Gastroesophageal sphincter (tissue), 4 donors: ENCODE results near the gene ZNF670. TPM values are rescaled to one million over a fixed set of nuclear protein-coding genes. Genes with fewer than 3 reads are reported as not detected.

ENCODE experiments used
- ATAC-seq: fragments of 150-250 bp; one replicate; pipeline ENCODE4 v1.9.1; 2016; ENCODE audit warnings: mild to moderate bottlenecking, moderate library complexity
- H3K27ac ChIP-seq, 4 donors: fragments of 200-600 bp; sonication (generic) in 3 of 4; 1 replicate in 3 of 4; 2 replicates in 1 of 4; pipeline ENCODE4 v1.5.1; 2016 to 2019
- H3K27me3 ChIP-seq: fragments of 200-600 bp; sonication (generic); one replicate; pipeline ENCODE4 v1.5.1; 2019
- H3K36me3 ChIP-seq, 2 donors: fragments of 200-600 bp; sonication (generic); one replicate each; pipeline ENCODE4 v1.5.1; 2019; ENCODE audit warnings: control low read depth in 1 of 2
- H3K4me1 ChIP-seq, 3 donors: fragments of 200-600 bp; sonication (generic); 1 replicate in 2 of 3; 2 replicates in 1 of 3; pipeline ENCODE4 v1.5.1; 2016 to 2019; ENCODE audit warnings: control low read depth in 2 of 3
- H3K4me3 ChIP-seq, 2 donors: fragments of 200-600 bp; sonication (generic); one replicate each; pipeline ENCODE4 v1.5.1; 2019; ENCODE audit warnings: mild to moderate bottlenecking in 1 of 2, moderate library complexity in 1 of 2
- H3K9me3 ChIP-seq, 3 donors: fragments of 200-600 bp; sonication (generic); one replicate each; pipeline ENCODE4 v1.5.1; 2017 to 2019; ENCODE audit warnings: control low read depth in 2 of 3
- CTCF ChIP-seq, 4 experiments: fragments of 200-600 bp in 2 of 4; fragments of 450-650 bp in 2 of 4; sonication (generic) in 1 of 4; IDR thresholded peaks; one replicate each; pipeline ENCODE4 v1.5.1; 2017 to 2019; ENCODE audit warnings: antibody characterized with exemption in 4 of 4, mild to moderate bottlenecking in 2 of 4, moderate library complexity in 2 of 4
- EP300 ChIP-seq: sonication (generic); formaldehyde crosslinking; IDR thresholded peaks from one replicate; pipeline ENCODE4 v1.6.1; 2017; ENCODE audit warnings: antibody characterized with exemption, mild to moderate bottlenecking
- POLR2A ChIP-seq, 2 donors: fragments of 450-650 bp; IDR thresholded peaks; one replicate each; pipeline ENCODE4 v1.6.1; 2017; ENCODE audit warnings: antibody characterized with exemption in 2 of 2, mild to moderate bottlenecking in 2 of 2, moderate library complexity in 1 of 2
- POLR2AphosphoS5 ChIP-seq: sonication (generic); formaldehyde crosslinking; IDR thresholded peaks from one replicate; pipeline ENCODE4 v1.6.1; 2017; ENCODE audit warnings: antibody characterized with exemption
- WGBS, 2 donors: methylation state at CpG; one replicate each; pipeline ENCODE4 v1.1.5; 2018; ENCODE audit warnings: low coverage in 1 of 2; 5-methylcytosine and 5-hydroxymethylcytosine counted together
- total RNA-seq, 4 donors: library from RNA; depleted of rRNA; stranded (reverse); fragments of >200 nt; gene quantifications; one replicate each; pipeline ENCODE4 v1.1.0, GENCODE V29; 2016

Gene ZNF670
- total RNA-seq, 4 donors from 2014 or later = 1.7 to 3.7 (median 3.3) TPM

DNA sequence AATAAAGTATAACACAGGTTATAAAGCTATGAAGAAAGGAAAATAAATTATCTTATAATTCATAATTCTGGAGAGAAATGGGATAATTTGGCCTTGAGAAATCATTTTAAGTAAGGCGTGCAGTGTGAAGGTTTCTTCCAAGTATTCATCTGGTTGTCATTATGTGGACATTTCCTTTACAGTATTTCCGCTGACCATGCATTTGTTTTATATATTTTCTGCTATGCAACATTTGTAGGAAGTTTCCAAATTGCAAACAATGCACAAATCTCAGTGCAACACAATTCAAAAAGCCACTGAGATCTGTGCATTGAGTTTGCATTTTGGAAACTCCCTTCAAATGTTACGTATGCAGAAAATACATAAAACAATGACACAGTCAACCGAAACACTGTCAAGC lies 17.8 kb downstream of the ZNF670 start:
- Histone ChIP-seq H3K4me3 (no peak overlapping the region), H3K27me3 (no peaks in the 10 kb centered on the region), H3K27ac (no peak overlapping the region), H3K36me3 (no peaks in the 10 kb centered on the region), H3K4me1 (no peaks in the 10 kb centered on the region), H3K9me3 (no peaks in the 10 kb centered on the region)
- 76 to 87% methylated on average over 4 of the region's 4 CpGs for WGBS, 2 donors
- no peak for ATAC-seq
- no peak for TF ChIP-seq POLR2A (IDR thresholded peaks at IDR 0.05)

GRCh38 chr1:247056071-247056470 lies 22.5 kb downstream of the ZNF670 start:
- Histone ChIP-seq H3K27ac (no peak overlapping the region), H3K9me3 (peaks cover 0 to 8% (median 0%) of the 10 kb centered on the region in 3 donors), H3K4me1 (peaks cover 0 to 11% (median 0%) of the 10 kb centered on the region in 3 donors), H3K36me3 (no peaks in the 10 kb centered on the region), H3K27me3 (no peaks in the 10 kb centered on the region), H3K4me3 (no peak overlapping the region)
- TF ChIP-seq EP300 = no peak
- TF ChIP-seq CTCF (IDR thresholded peaks at IDR 0.05) = no peak
- TF ChIP-seq POLR2A (IDR thresholded peaks at IDR 0.05) = no peak
- TF ChIP-seq POLR2AphosphoS5 = no peak
- no peak for ATAC-seq
- WGBS, 2 donors = 66 to 73% methylated on average over 2 of the region's 2 CpGs

GRCh38 chr1:247054992-247055415 lies 23.6 kb downstream of the ZNF670 start:
- Histone ChIP-seq H3K27me3 (no peaks in the 10 kb centered on the region), H3K27ac (no peak overlapping the region), H3K36me3 (no peaks in the 10 kb centered on the region), H3K9me3 (peaks cover 0 to 8% (median 2%) of the 10 kb centered on the region in 3 donors), H3K4me1 (peaks cover 0 to 11% (median 0%) of the 10 kb centered on the region in 3 donors), H3K4me3 (no peak overlapping the region)
- ATAC-seq = no peak
- TF ChIP-seq POLR2AphosphoS5 = no peak
- no peak for TF ChIP-seq POLR2A (IDR thresholded peaks at IDR 0.05)
- 22 to 31% methylated on average over 2 of the region's 2 CpGs for WGBS, 2 donors

DNA sequence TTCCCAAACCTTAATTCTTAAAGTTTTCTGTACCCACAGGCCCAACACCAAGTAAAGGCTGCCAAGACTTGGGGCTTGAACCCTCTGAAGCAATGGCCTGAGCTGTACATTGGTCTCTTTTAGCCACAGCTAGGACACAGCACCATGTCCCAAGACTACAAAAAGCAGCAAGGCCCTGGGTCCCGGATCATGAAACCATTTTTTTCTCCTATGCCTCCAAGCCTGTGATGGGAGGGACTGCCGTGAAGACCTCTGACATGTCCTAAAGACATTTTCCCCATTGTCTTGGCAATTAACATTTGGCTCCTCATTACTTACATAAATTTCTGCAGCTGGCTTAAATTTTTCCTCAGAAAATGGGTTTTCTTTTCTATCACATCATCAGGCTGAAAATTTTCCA lies 30.9 kb downstream of the ZNF670 start:
- no peak for ATAC-seq
- Histone ChIP-seq H3K27ac (no peak overlapping the region), H3K4me3 (no peak overlapping the region), H3K27me3 (no peaks in the 10 kb centered on the region), H3K9me3 (peaks cover 0 to 30% (median 2%) of the 10 kb centered on the region in 3 donors), H3K4me1 (no peaks in the 10 kb centered on the region), H3K36me3 (no peaks in the 10 kb centered on the region)
- 97 to 100% methylated on average over 2 of the region's 2 CpGs for WGBS, 2 donors
- no peak for TF ChIP-seq POLR2AphosphoS5
- no peak for TF ChIP-seq EP300
- TF ChIP-seq POLR2A (IDR thresholded peaks at IDR 0.05) = no peak
- no peak for TF ChIP-seq CTCF (IDR thresholded peaks at IDR 0.05)

GRCh38 chr1:247047260-247047659 lies 31.4 kb downstream of the ZNF670 start:
- H3K27ac ChIP-seq = no peak overlapping the region
- no peak overlapping the region for H3K4me3 ChIP-seq
- no peaks in the 10 kb centered on the region for H3K4me1 ChIP-seq
- no peak for ATAC-seq
- peaks cover 0 to 30% (median 2%) of the 10 kb centered on the region in 3 donors for H3K9me3 ChIP-seq
- no peaks in the 10 kb centered on the region for H3K36me3 ChIP-seq
- TF ChIP-seq POLR2AphosphoS5 (no peak), POLR2A (IDR thresholded peaks at IDR 0.05) (no peak), EP300 (no peak), CTCF (IDR thresholded peaks at IDR 0.05) (no peak)
- no peaks in the 10 kb centered on the region for H3K27me3 ChIP-seq
- 87 to 100% methylated on average over 2 of the region's 2 CpGs for WGBS, 2 donors

GRCh38 chr1:247043406-247043805 lies 35.2 kb downstream of the ZNF670 start:
- Histone ChIP-seq H3K27me3 (no peaks in the 10 kb centered on the region), H3K27ac (no peak overlapping the region), H3K4me1 (no peaks in the 10 kb centered on the region), H3K9me3 (peaks cover 0 to 44% (median 0%) of the 10 kb centered on the region in 3 donors), H3K36me3 (peaks cover 0 to 14% of the 10 kb centered on the region in 2 donors), H3K4me3 (no peak overlapping the region)
- no peak for ATAC-seq
- 67 to 87% methylated on average over 4 to 5 of the region's 5 CpGs for WGBS, 2 donors
- TF ChIP-seq POLR2A (IDR thresholded peaks at IDR 0.05) (no peak), CTCF (IDR thresholded peaks at IDR 0.05) (peak in 1 of 4 experiments; percentile 36)
